KOPT-K1 (cell line): Measurements from ENCODE around the gene PDSS2.
"Not testable (repeated sequence)": the region's sequence is repeated elsewhere in the genome, so short reads cannot be mapped to it uniquely, and the experiment has no call there.

ENCODE experiments used
- H3K27ac ChIP-seq: fragments of 200-600 bp; sonication (generic); 2 replicates; pipeline ENCODE4 v1.5.1; 2016; ENCODE audit warnings: antibody characterized with exemption, mild to moderate bottlenecking, low read depth, low read length; ENCODE audit not compliant: poor library complexity, severe bottlenecking
- H3K36me3 ChIP-seq: fragments of 200-600 bp; sonication (generic); 2 replicates; pipeline ENCODE4 v1.5.1; 2017; ENCODE audit warnings: antibody characterized with exemption, mild to moderate bottlenecking, low read length, moderate library complexity; ENCODE audit not compliant: insufficient read depth
- H3K9me3 ChIP-seq: fragments of 200-600 bp; sonication (generic); 2 replicates; pipeline ENCODE4 v1.5.1; 2017; ENCODE audit warnings: antibody characterized with exemption, low read length, mild to moderate bottlenecking; ENCODE audit not compliant: insufficient read depth, poor library complexity, severe bottlenecking

PDSS2 gene

DNA sequence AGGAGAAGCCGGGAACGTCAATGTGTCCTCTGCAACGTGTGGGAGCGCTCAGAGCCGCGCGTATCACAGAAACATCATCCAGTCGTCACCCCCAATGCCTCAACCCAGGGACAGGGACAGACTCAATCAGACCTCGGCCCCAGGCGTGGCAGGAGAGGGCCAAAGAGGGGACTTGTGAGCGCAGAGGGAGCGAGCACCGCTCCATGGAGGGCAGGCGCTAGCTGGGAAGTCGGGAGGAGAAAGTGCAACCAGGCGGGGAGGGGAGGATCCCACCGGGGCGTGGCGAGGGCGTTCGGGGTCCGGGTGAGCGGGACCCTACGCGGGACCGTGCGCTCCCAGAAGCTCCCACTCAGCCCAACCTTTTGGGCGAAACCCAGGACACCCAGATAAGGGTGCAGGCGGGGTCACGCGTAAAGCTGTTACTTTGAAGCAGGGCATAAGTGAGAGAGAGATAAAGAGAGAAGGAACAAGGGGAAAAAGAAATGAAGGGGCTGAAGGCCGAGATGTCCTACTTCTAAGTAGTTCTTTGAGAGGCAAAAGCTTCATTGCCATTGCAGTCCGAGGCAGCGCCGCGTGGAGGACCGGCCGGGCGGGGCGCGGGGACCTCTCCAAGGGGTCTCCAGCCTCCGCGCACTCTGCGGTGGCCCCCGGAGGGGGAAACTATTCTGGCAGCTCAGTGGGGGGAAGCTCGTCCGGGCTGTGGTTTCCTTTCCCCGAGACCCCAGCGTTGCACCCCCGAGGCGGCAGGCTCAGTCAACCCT is 29.7 kb upstream of the PDSS2 start:
- no peaks in the 10 kb centered on the region; the same call in 1 of the 2 replicates for H3K36me3 ChIP-seq
- peak overlapping the region; percentile 58 for H3K27ac ChIP-seq
- H3K9me3 ChIP-seq, result no peaks in the 10 kb centered on the region

DNA sequence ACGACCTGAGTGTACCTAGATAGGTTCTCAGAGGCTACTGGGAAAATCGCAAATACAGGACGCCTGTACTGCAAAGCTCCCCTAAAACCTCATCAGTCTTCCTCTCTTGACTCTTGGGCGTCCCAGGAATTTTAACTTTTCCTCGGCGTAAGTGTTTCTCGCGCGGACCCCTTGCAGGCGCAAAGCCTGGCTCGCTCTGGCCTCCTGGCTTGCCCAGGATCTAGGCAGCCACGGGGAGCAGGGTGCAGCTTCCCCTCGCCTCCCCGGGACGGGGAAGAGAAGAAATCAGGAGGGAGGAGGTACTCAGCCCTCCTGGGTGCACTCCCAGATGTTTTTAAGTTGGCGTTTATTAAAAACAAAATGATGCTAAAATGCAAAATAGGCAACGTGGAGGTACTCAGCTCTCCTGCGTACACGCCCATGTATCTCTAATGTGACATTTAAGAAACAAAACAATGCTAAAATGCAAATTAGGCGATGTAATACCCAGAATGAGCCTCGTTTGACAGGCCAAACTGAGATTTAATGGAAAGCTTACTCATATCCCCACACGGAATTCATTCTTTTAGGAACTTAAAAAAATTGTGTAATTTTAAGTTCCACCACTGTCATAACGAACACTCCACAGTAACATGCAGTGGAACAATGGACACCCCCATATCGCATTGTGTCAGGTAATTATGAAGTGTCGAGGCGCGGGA is 29.0 kb upstream of the PDSS2 start:
- H3K27ac ChIP-seq, result no peak overlapping the region
- no peaks in the 10 kb centered on the region for H3K9me3 ChIP-seq
- no peaks in the 10 kb centered on the region; the same call in 1 of the 2 replicates for H3K36me3 ChIP-seq

- Histone ChIP-seq H3K36me3 (no peaks in the 10 kb centered on the region), H3K9me3 (no peaks in the 10 kb centered on the region), H3K27ac (no peak overlapping the region)
Measured at GRCh38 chr6:107485157-107485556, 25.8 kb upstream of the PDSS2 start.

- Histone ChIP-seq H3K36me3 (no peaks in the 10 kb centered on the region), H3K27ac (no peak overlapping the region), H3K9me3 (no peaks in the 10 kb centered on the region)
Measured at GRCh38 chr6:107479089-107479690, 19.8 kb upstream of the PDSS2 start.

GRCh38 chr6:107475826-107476225 is 16.5 kb upstream of the PDSS2 start:
- not testable (repeated sequence) for H3K9me3 ChIP-seq, H3K36me3 ChIP-seq, H3K27ac ChIP-seq

GRCh38 chr6:107475360-107475759 is 16.0 kb upstream of the PDSS2 start:
- H3K9me3 ChIP-seq, result not testable (repeated sequence)

DNA sequence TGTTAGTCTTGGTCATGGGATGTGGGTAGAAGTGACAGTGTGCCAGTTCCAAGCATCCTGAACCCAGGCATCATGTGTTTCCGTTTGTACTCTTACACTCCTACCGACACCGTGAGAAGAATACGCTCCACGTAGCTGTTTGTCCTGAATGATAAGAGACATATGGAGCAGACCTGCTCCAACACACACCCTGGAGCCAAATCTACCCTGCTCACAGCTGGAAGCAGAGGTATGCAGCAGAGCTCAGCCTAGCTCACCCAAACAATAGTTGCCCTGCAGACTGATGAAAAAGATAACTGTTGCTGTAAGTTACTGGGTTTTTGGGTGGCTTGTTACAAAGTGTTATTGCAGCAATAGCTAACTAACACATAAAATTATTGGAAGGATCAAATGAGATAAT is 14.3 kb upstream of the PDSS2 start:
- H3K9me3 ChIP-seq, result no peaks in the 10 kb centered on the region
- no peaks in the 10 kb centered on the region for H3K36me3 ChIP-seq
- no peak overlapping the region for H3K27ac ChIP-seq

More at GRCh38 chr6:107475360-107475759, 16.0 kb upstream of the PDSS2 start:
- not testable (repeated sequence) for H3K27ac ChIP-seq, H3K36me3 ChIP-seq

DNA sequence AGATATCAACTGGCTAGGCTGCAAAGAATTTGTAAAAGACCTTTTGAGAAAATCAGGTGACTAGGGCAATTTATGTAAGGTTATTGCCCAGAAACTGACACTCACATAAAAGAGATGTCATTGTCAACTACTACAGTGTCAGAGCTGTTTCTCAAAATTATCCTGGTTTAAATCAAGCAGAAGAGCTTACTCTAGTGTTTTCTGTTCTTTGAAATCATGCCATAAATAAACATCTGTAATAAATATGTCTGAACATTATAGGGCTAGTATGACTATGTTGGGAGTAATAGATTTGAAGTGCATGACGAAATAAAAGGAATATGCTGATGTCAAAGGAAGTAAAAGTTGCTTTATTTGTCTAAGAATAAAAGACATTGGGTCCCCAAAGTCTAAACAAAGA is 11.0 kb upstream of the PDSS2 start:
- Histone ChIP-seq H3K27ac (no peak overlapping the region), H3K9me3 (no peaks in the 10 kb centered on the region)

GRCh38 chr6:107466062-107466461 is 6.7 kb upstream of the PDSS2 start:
- Histone ChIP-seq H3K27ac (no peak overlapping the region), H3K9me3 (no peaks in the 10 kb centered on the region), H3K36me3 (no peaks in the 10 kb centered on the region)

More for the DNA sequence above, 11.0 kb upstream of the PDSS2 start:
- H3K36me3 ChIP-seq, result no peaks in the 10 kb centered on the region

- H3K36me3 ChIP-seq, result no peaks in the 10 kb centered on the region
- peak overlapping the region; percentile 81 for H3K27ac ChIP-seq
Measured at GRCh38 chr6:107460083-107460631, 793 bp upstream of the PDSS2 start.

DNA sequence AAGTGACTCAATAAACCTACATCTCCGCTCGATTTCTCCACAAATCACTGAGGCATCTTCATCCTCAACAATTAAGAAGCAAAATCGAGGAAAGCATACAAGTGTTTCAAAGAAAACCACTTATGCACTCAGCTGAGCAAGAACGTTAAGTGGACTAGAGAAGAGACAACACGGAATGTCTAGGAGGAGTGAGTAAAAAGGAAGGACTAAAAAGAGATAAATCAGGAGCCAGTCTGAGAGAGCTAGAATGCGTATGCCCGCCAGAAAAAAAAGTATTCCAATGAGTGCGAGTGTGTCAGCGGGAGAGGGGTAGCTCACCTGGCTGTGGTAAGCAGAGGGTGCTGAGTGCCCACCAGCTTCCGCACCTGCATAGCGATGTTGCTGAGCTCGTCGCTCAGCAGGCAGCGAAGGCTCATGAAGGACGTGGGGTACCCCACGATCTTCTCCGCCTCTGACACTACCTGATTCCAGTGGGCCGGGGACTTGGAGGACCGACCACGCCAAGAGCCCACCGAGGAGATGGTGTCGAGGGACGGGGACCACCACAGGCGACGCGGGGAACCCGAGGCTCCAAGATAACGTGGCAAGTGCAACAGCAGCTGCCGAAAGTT is 587 bp downstream of the PDSS2 start:
- H3K36me3 ChIP-seq, result no peaks in the 10 kb centered on the region
- no peaks in the 10 kb centered on the region for H3K9me3 ChIP-seq
- H3K27ac ChIP-seq, result peak overlapping the region; percentile 81

More at GRCh38 chr6:107460083-107460631, 793 bp upstream of the PDSS2 start:
- H3K9me3 ChIP-seq, result no peaks in the 10 kb centered on the region

DNA sequence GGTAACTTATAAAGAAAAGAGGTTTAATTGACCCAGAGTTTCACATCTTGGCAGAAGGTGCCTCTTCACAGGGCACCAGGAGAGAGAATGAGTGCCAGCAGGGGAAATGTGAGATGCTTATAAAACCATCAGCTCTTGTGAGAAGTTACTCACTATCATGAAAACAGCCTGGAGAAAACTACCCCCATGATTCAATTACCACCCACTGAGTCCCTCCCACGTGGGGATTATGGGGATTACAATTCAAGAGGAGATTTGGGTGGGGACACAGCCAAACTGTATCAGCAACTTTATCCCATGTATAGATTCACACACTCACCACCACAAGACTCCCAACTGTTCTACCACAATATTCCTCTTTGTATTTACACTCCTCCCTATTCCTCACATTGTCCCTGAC is 10.6 kb downstream of the PDSS2 start:
- Histone ChIP-seq H3K27ac (no peak overlapping the region), H3K9me3 (peaks cover 47% of the 10 kb centered on the region), H3K36me3 (peaks cover 12% of the 10 kb centered on the region; the same call in 1 of the 2 replicates)

DNA sequence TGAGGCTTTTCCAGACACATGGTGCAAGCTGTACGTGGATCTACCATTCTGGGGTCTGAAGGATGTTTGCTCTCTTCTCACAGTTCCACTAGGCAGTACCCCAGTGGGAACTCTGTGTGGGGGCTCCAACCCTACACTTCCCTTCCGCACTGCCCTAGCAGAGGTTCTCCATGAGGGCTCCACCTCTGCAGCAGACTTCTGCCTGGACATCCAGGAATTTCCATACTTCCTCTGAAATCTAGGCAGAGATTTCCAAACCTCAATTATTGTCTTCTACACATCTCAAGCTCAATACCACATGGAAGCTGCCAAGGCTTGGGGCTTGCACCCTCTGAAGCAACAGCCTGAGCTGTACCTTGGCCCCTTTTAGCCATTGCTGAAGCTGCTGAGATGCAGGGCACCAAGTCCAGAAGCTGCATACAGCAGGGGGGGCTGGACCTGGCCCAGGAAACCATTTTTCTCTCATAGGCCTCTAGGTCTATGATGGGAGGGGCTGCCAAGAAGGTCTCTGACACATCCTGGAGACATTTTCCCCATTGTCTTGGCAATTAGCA is 11.6 kb downstream of the PDSS2 start:
- Histone ChIP-seq H3K27ac (no peak overlapping the region), H3K36me3 (peaks cover 5% of the 10 kb centered on the region; the same call in 1 of the 2 replicates)

DNA sequence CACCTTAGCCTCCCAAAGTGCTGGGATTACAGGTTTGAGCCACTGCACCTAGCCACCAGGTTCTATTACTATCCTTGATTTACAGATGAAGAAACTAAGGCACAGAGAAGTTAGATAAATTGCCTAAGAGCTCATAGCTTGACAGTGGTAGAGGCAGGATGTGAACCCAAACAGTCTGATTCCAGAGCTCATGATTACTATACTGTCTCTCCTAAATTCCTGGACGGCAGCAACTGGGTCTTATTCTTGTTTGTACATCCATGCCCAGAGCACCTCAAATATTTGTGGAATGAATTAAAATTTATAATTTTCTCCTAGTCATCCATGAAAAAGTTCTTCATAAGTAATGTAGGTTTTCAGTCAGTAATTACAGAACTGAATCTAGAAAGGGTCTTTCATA is 15.1 kb downstream of the PDSS2 start:
- Histone ChIP-seq H3K36me3 (peaks cover 5% of the 10 kb centered on the region; the same call in 1 of the 2 replicates), H3K9me3 (peaks cover 38% of the 10 kb centered on the region), H3K27ac (no peak overlapping the region)

More for the DNA sequence above, 11.6 kb downstream of the PDSS2 start:
- peaks cover 47% of the 10 kb centered on the region for H3K9me3 ChIP-seq
